Fibroblast of upper back skin (primary cell): ENCODE results near the gene GRAP2.

Experiments used
- DNase-seq: peaks from one replicate; pipeline ENCODE4 v3.0.0-alpha.2; 2013

The GRAP2 gene

GRCh38 chr22:39997421-39997820 lies 96.5 kb downstream of the GRAP2 start:
- no peak for DNase-seq

GRCh38 chr22:39997939-39998726 lies 97.2 kb downstream of the GRAP2 start:
- peak; percentile 42 for DNase-seq

DNA sequence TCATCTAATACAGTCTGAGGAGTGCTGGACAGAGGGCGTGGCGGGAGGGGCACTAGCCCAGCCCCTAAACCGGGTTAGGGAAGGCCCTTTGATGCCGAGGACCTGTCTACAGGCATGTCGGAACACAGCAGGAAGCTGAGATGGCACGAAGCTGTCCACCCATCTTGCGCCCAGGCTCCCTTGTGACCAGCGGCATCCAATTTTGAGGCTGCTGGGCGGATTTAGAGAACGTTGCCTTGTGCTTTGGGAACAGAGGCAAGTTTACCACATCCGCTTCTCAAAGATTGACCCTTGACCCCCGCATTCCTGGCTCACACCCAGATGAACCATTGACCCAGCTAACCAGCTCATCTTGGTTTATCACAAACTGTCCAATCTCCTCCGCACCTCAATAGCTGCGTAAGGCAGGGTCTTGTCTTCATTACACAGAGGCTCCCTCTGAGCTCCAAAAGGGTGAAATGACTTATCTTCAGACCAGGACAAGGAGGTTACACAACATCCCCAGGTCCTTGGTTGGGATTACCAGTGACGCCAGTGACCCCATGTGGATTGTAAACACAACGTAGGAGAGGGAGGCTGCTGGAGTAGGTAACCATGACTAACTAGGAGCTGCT lies 98.4 kb downstream of the GRAP2 start:
- DNase-seq: peak; percentile 63

- DNase-seq: no peak
These were observed 99.3 kb downstream of the GRAP2 start for GRCh38 chr22:40000171-40000570.

DNA sequence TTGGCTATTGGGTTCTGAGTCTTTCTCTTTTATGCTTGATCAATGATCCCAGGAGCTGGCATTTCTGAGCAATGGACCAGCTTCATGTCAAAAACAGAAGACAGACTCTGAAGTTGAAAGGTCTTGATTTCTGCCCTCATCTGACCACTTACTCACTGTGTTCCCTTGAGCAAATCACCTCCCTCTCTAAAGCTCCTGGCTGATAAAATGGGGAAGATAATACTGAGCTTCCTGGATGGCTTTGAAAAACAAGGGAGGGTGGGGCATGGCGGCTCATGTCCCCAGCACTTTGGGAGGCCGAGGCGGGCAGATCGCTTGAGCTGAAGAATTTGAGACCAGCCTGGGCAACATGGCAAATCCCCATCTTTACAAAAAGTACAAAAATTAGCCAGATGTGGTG lies 100.2 kb downstream of the GRAP2 start:
- no peak for DNase-seq

DNA sequence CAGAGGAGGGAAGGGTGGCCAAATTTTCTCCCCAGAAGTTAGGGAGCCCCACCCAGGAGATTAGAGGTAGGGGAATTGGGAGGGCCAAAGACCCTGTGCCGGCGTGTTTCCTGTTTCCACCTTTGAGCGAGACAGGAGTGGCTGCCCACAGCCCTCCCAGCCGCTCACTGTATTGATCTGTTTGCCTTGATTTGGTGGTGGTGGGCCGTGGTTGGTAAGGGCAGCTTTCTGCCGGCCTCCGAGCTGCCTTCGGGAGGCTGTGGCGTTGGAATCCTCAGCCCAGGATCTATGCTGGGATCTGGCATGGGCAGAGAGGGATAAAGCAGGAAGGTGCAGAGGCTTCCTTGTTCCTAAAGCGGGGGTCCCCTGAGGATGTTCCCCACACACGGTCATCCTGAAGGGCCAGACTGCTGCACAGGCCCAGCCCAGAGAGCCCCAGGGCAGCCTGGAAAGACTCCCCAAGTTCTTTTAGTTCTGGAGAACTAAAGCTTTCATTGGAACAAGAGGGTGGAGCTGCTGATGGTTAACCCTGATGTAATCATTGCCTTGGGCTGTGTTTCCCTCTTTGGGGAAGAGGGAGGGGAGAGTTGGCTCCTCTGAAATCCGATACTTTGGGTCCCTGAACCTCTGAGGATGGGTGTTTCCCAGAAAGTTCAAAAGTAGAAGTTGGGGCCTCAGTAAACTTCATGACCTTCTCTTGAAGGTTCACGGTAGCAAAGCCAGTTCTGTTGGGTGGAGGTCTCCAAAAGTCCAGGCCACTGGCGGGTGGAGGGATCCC lies 101.1 kb downstream of the GRAP2 start:
- DNase-seq: no peak

DNA sequence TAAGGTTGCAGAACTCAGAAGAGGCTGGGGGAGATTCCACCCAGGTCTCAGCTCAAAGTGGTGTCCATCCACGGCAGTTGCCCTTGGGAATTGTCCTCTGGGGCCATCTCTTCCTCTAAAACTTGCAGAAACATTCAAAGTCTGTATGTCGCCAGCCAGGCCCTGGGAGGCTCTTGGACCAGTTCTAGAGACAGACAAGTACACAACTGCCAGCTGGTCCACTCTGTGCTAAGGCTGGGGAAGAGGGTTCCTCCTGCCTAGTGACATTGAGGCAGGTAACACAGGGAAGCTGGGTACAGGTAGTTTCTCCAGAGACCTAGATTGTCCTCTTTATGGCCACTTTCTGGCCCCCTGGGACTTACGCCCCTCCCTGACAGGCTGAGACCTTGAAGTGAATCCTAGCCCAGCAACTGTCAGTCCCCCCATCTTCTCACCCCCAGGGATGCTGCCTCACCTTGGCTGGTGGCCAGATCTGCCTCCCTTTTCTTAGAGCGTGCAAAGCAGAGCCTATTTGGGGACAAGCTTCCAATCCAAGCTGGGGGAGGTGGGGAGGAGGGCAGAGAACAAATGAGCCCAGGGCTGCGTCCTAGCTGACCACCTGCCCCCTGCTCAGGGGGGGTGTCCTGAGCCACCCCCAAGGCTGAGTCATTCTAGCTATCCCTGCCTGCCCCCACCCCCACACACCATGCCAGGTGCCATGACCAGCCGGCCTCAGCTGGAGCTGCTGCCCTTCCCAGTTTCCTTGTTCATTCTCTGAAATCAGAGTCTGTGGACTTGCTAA lies 102.2 kb downstream of the GRAP2 start:
- no peak for DNase-seq

GRCh38 chr22:40004836-40005235 lies 104.0 kb downstream of the GRAP2 start:
- DNase-seq: no peak

DNA sequence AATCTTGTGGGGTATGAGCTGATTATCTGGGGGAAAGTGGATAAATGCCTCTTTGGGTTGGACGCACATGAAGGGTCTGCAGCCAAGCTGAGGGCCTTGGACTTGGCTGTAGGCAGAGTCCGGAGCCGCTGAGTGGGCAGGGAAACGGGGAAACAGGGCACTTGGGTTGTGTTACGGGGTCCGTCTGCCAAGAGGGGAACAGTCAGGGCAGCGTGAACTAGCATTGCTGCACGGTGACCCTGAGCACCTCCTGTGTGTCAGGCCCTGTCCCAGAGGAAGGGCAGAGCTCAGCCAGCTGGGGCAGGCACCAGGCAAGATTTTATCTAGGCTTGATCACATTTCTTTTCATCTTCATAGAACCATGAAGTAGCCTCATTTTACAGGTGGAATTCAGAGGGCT lies 105.8 kb downstream of the GRAP2 start:
- no peak for DNase-seq

GRCh38 chr22:40007853-40008710 lies 107.2 kb downstream of the GRAP2 start:
- no peak for DNase-seq

- peak; percentile 22 for DNase-seq
These were observed 107.9 kb downstream of the GRAP2 start for GRCh38 chr22:40008726-40009291.

- DNase-seq: peak; percentile 24
These were observed 108.4 kb downstream of the GRAP2 start for GRCh38 chr22:40009292-40009774.

DNA sequence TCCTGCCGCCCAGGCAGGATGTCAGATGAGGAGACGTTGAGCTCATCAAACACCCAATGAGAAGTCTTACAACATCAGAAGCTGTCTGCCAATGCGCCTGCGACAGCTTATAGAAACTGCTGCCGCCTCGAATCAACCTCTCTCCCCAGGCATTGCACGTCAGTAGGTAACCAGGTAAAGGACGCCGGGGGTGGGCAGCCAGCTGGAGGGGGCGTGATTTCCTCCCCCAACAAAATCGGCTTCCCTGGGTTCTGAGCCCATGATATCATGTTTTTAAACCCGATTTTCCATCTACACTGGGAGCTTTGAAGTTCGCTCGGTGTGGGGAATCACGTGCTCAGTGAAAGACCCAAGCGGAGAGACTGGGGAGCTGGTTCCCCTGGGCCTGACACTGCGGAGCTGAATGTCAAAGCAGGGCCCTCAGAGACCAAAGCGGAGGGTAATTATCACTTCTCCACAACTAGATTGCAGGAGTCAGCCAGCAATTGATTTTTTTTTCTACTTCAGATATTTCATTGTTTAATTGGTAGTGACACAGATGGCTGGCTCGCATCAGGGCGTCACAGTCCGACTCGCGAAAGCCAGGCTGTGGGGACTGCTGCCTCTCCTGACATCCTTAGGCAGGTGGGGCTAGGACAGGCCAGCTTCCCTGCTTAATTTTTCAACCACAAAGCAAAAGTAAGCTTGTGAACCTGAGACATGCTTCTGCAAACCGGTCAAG lies 109.2 kb downstream of the GRAP2 start:
- no peak for DNase-seq

DNA sequence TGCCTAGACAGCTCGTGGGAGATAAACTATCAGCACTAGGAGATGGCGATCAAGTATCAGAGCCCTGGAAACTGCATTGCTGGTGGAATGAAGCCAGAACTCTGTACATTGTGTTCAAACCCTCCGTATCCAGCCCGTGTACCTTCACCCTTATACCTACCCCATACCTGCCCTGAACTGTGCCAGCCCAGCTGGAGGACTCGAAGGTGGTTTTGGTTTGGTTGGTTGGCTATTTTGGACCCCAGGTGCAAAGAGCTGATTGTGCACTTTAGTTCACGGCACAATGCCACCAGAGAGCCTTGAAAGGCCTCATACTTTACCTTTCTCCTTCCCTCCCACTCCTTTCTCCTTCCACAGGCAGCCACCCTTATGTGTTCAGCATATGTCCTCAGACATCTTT lies 109.9 kb downstream of the GRAP2 start:
- DNase-seq: no peak

DNA sequence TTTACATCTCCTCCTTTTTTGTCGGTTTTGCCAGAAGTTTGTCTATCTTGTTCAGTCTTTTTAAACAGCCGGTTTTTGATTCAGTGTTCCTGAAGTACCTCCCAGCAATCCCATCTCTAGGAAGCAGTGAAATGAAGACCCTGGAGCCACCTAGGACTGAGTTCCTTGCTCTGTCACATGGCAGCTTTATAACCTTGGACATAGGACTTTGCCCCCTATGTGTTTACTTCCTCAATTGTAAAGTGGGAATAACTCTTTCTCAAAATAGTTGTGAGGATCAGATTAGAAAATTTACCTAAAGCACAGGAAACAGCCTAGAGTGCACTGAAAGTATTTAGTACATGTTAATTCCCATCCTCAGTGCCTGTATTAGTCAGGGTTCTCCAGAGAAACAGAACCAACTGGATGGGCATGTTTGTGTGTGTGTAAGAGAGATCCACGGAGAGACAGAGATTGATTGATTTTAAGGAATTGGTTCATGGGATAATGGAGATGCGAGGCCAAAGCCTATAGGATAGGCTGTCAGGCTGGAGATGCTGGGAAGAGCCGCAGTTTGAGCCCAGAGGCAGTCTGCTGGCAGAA lies 113.9 kb downstream of the GRAP2 start:
- DNase-seq: no peak

- DNase-seq: no peak
These were observed 114.6 kb downstream of the GRAP2 start for GRCh38 chr22:40015358-40015976.

DNA sequence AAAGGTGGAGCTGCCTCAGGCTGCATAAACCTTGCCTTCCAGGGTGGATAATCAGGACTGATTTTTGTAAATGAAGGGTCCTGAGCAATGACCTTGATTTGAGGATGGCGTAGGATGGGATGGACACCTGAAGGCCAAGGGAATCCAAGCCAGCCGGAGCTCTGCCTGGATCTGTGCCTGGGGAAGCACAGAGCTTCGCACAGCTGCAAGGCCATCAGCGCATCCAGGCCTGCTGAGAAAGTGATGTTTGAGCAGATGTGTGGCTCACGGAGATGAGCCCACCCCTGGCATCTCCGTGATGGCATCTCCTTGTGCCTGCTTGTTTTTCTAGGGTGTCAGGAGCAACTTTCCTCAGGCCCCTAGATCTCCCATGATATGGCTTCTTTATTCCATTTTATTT lies 117.2 kb downstream of the GRAP2 start:
- DNase-seq: no peak

GRCh38 chr22:40019100-40019499 lies 118.2 kb downstream of the GRAP2 start:
- DNase-seq: no peak

DNA sequence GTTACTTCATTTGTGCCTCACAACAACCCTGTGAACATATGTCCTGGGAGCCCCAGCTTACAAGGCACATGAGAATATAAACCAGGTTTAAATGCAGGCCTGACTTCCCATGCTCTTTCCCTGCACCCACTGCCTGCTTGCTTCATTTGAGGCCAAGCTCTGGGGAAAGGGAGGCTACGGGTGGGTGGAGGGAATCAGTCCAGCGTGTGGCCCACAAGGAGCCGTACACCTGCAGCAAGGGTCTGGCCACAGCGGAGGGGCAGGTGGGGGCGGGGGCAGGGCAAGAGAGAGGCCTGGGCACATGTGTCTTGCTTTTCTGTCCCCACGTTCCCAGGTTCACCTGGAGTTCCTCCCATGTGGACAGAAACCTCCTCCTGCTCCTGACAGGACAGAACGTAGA lies 120.1 kb downstream of the GRAP2 start:
- no peak for DNase-seq

DNA sequence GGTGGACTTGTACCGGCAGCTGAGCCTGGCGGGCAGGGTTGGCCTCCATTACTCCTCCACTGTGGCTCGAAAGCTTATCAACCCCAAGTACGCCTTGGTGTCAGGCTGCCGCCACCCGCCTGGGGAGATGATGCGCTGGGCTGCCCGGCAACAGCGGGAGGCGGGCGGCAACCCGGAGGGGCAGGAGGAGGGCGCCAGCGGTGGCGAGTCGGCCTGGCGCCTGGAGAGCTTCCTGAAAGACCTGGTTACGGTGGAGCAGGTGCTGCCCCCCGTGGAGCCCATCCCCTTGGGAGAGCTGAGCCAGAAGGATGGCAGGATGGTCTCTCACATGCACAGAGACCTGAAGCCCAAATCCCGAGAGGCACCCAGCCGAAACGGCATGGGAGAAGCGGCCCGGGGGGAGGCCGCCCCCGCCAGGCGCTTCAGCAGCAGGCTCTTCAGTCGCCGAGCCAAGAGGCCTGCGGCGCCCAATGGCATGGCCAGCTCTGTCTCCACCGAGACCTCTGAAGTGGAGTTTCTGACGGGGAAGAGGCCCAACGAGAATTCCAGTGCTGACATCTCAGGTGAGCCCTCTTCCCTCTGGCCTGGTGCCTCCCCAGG lies 120.6 kb downstream of the GRAP2 start:
- no peak for DNase-seq
